GM18907 (cell line): ENCODE measurements around the gene PTCH1.

ENCODE experiments used
- ATAC-seq: cut with Tn5 transposase; IDR thresholded peaks from one replicate; pipeline ENCODE4 v1.9.1; 2021; ENCODE audit warnings: mild to moderate bottlenecking, moderate library complexity; ENCODE audit not compliant: unreplicated experiment

PTCH1 gene

DNA sequence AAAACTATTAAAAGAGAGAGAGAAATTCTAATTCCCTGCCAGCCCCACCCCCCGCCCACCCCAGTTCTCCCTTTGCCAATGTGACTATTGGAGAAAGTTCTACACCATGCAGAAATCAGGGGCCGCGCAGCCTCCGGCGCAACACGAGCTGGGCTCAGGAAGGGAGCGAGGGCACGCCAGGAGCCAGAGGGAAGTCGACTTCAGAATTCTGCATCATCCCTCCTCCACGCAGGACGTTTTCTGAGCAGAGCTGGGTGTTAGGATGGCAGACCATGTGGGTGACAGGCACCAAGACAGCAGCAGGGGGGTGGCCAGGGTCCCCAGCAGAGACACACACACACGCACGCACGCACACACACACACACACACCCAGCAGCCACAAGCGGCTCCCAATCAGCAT is 72.6 kb downstream of the PTCH1 start:
- no peak for ATAC-seq

DNA sequence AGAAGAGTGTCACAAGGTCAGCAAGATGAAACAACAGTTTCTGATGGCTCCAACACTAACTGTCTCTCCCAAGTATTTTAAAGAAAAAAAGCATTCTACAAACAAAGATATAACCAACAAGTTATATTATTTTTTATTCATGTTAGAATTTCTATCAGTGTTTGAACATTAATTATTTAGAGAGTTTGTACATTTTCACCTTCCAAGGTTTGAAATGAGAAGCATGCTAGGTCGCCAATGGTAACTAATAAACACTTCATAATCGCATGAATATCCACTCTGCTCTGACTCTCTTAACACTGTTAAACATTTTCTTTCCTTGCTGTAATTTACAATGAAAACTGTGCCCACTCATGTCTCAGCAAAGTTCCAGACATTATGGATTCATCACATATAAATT is 73.5 kb downstream of the PTCH1 start:
- no peak for ATAC-seq

DNA sequence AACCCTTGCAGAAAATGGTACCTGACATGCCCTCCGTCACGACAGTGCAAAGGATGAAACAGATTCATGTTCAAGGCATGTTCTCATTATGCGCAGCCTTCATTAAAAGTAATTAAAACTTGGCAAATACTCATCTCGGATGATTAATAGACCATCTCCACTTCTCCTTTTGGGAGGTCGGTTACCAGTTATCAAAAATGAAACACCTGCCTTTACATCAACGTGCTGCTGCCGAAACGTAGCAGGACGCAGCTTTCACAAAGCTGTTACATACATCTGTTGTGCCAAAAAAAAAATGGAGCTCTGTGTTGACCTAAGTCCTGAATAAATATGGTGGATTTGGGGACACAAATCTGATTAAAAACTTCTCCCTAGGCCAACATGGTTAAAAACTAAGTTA is 75.7 kb downstream of the PTCH1 start:
- no peak for ATAC-seq

DNA sequence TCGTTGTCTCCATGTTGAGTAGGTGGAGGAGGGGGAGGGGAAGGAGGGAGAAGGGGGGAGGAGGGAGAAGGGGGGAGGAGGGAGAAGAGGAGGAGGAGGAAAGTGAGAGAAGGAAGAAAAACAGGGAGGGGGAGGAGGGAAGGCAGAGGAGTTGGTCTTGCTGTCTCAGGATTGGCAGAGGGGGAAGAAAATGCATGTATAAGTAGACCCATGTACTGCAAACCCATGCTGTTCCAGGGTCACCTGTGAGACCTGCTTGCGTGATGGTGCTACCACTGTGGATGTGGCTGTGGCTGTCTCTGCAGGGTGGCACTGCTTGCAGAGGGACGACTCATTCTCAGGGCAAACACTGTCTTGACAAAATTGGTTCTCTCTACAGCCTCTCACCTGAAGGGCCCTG is 76.3 kb downstream of the PTCH1 start:
- ATAC-seq: no peak

DNA sequence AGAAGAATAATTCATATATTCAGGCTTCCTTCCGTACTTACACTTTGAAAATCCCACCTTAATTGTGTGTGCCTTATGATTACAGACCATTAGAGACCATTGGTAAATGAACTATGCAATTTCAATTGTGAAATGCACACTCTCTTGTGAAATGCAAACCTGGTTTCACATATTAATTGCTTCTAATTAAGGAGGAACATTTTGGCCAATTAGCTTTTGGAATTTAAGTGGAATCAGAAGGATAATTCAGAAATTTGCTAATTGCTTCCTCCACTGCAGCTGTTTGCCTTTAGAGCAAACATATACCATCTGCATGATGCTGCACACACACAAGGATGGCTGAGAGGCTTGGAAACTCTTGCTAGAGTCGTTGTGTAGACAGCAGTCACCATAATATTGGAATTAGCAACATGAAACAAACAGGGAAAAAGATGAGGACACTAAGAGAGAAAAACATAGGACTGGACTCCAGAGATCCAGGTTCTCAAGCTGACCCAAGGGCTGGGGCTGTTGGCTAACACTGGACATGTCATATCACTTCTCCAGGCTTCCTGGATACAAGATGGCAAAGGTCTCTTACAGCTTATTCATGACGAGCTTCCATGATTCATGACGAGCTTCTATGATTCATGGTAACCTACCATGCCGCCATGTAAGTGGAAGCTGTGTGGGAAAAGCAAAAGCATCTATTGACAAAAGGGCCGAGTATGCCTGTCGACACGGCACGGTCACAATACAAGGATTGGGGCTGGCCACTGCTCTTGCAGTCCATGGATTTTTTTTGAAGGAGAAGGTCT is 78.0 kb downstream of the PTCH1 start:
- ATAC-seq: no peak

DNA sequence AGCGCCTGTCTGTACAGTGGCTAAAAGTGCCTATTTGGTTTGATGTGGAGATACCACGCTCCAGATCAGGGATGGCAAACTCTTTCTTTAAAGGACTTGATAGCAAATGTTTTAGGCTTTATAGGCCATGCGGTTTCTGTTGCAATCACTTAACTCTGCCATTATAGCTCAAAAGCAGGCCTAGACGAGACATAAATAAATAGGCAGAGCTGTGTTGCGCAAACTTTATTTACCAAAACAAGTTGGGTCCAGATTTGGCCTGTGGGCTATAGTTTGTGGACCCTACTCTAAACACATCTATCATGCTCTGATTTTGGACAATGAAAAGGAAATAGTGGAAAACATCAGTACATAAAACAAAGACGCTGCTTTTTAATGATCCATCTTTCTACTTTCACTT is 79.2 kb downstream of the PTCH1 start:
- ATAC-seq: no peak

DNA sequence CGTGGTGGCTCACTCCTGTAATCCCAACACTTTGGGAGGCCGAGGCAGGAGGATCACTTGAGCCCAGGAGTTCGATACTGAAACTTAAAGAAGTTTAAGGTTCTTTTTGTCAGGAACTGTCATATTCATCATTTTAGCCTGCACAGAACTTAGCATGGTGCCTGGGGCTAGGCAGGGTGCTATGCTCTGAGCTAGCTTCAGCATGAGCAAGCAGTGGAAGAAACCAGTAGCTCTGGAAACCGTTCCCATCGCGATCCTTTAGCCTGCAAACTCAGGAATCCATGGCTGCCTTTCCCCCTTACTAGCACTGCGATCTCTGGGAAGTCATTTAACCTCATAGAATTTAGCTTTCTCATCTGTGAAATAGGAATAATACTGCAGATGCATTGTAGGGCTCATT is 80.4 kb downstream of the PTCH1 start:
- no peak for ATAC-seq

DNA sequence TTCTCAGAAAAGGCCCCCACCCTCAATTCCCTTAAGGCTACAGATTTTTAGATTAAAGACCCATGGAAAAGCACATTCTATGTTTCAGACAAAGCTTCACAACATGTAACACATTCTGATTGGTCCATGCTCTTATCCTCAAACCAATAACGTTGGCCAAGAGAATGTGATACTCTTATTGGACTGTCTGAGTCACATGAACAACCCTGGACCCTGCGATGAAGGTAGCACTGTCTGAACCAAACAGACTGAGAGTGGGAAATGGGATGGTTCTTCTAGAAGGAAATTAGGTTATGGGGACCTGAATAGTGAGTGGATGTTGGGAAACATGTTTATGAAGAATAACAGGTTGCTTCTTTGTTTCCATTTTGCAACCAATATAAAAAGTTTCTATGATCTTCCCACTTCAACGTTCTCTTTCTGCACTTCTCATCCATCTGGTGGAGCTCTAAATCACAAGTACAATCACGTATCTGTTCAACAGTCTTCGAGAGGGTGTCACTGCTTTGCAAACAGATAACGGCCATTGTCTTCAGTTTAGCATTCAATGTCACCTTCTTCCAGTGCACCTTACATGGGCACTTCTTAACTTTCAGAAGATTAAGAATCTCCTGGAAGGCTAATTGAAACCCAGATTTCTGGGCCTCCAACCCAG is 81.6 kb downstream of the PTCH1 start:
- ATAC-seq: no peak

DNA sequence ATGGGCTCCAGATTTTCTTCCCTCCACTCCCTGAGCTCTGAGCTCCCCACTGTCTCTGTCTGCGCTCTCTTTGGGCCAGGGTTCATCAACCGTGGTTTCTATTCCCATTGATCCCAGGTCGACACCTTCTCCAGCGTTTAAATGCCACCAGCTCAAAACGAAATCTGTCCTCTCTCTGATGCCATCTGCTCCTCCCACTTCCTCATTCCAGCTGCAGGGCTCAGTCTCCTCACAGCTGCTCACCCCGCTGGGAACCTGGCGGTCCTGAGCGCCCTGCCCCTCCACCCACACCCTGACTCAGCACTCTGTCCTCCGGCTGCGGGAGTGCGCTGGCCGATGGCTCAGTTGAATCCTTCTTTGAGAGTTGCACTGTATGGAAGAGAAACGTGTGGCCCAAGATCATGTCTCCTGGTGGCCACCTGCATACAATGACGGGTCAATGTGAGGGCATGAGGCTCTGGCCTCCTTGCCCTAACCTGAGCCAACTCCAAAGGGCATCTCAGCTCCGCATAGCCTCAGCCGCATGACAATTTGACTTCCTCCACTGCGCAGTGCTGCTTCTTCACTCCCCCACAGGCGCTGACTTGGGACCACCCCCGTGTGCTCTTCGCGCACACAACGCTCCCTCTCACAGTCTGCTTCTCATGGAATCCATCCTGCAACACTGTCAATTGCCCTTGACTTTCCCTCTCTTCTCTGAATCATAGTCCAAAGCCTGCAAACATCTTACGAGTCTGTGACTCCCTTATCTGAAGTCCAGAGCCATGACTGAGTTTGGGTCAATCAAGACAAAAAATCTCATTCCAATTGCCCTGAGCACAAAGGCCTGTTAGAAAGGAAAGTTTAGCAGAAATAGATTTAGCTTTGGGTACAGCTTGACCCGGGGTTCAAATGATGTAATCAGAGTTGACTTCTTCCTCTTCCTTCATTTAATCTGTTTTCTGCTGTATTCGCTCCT is 82.4 kb downstream of the PTCH1 start:
- no peak for ATAC-seq

DNA sequence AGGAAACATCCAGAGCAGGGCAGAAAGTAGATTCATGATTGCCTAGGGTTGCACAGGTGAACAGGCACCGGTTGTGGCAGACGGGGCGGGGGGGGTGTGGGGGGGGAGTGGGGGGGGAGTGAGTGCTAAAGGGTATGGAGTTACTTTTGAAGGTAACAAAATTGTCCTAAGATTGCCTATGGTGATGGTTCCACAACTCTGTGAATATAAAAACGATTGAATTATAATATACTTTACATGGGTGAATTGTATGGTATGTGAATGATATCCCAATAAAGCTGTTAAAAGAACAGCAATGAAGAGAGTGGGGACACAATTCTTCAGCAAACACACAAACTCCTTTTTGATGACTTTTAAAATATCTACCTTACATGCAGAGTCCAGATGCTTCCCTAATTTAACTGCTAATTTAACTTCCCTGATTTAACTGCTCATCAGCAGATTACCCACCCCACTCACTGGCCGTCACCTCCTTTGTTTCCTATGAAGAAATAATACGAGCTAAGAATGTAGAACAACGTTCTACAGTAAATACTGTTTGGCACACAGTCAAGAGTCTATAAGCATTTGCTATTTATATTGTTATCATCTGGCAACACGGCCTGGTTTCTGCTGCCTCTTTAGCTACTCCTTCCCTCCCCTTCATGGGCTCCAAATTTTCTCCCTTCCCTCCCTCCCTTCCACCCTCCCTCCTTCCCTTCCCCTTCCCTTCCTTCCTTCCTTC is 83.5 kb downstream of the PTCH1 start:
- ATAC-seq: no peak

DNA sequence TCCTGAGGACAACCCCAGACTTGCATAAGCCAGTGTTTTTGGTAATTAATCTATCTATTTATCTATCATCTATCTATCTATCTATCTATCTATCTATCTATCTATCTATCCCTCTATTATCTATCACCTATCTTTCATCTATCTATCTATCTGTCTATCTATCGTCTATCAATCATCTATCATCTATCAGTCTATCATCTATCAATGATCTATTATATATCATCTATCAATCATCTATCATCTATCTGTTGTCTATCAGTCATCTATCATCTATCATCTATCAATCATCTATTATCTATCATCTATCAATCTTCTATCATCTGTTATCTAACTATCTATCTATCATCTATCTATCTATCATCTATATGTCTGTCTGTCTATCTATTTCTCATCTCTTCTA is 85.5 kb downstream of the PTCH1 start:
- ATAC-seq: no peak

DNA sequence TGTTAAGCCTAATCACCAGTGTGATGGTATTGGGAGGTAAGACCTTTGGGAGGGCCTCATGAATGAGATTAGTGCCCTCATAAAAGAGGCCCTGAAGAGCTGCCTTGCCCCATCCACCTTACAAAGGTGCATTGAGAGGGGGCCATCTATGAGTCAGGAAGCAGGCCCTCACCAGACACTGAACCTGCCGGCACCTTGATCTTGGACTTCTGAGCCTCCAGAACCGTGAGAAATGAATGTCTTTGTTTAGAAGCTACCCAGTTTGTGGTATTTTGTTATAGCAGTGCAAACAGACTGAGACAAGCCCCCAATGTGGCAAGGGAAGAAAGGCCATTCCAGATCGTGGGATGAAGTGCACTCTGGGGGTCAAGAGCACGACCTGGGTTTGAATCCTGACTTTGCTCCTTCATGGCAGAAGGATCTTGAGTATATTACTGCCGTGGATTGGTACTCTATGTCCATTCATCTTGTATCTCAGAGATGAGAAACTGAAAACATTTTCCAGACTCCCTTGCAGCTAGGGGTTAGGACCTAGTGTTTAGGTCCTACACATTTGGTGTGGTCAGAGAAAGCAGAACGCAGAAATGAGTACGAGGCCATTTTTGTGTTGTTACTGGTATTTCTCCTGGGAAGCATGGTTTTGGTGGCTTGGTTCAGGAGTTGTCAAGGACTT is 86.7 kb downstream of the PTCH1 start:
- no peak for ATAC-seq

DNA sequence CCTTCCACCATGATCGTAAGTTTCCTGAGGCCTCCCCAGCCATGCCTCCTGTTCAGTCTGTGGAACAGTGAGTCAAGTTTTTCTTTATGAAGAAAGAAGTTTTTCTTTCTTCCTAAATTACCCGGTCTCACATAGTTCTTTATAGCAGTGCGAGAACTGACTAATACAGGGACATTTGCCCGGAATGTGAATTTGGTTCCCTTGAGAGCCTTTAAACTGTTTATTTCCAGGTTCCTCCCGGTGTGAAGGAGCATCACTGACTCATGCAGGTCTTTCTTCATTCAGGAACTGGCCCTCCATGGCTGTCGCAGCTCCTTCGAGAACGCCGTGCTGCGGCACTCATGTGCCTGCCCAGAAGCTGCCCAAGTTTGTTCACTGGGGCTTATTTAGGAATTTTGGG is 87.7 kb downstream of the PTCH1 start:
- ATAC-seq: no peak

DNA sequence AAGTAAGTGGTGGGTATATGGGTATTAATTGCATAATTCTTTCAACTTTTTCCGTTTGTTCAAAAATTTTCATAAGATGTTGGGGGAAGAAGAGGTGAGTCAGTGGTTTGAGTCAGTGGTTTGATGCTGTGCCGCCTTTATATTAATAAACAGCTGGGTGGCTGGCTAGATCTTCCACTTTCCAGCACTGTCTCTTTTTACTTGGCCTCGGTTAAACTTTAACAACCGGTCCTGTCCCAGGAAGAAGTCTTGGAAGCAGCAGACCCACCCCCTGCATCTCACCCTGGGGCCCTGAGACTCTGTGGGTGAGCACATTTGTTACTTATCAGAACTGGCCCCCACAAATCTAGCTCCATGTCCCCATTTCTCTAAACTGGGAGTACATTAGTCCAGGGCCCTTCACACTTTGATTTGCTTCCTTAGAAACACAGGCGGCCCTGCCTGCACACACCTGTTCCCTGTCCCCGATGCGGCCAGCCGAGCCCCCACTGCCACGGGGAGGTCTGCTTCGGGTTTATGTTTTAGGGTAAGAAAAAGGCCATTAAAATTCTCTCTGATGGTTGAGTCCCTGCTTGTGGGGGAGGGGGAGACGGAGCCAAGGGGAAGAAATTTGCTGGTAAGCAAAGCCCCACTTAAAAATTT is 90.7 kb downstream of the PTCH1 start:
- ATAC-seq: no peak

DNA sequence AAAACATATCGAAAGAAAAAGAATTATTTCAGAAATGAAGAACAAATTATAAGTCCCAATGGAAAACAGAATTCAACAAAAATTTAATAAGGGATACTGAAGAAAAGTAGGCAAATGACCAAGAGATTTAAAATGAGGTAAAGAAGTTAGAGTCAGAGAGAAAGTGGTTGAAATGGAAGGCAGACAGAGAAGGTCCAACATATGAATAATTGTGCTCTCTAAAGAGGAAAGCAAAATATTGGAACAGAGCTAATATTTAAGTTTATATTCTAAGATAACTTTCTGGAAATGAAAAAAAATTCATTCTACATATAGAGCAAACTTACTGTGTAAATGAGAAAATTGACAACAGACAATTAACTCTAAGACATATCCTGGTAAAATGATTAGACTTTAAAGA is 94.1 kb downstream of the PTCH1 start:
- ATAC-seq: no peak

DNA sequence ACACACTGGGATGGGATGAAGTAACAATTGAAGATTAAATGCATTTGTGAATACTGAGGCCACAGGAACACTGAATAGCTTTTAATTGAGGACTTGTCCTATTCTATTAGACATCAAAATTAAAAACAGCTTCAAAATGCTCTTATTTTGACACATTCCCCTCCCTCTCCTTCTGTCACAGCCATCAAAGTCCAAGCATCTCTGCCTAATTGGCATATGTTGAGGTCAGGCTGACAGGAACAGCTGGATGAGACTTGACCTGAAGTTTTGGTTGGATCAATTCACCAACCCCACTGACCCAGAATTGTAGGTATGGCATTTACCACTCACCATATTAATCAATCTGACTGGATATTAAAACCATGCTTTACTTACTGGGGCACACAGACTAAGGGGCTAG is 96.3 kb downstream of the PTCH1 start:
- ATAC-seq: no peak

DNA sequence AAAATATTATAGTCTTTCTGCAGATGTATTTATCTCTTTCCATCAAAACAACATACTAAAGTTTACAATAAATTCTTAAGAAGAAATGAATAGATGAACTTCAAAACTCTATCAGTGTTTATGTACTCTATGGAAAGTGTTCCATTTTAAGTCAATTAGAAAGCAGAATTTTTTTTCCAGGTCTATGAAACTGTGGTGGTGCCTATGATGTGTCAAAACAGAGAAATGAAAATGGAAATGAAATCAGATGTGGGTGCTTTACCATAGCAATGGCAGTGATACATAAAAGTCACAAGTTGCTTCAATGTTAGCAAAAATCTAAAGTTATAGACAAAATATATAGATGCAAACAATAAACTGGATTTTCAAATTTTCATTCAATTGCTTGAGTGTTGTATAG is 97.3 kb downstream of the PTCH1 start:
- no peak for ATAC-seq

DNA sequence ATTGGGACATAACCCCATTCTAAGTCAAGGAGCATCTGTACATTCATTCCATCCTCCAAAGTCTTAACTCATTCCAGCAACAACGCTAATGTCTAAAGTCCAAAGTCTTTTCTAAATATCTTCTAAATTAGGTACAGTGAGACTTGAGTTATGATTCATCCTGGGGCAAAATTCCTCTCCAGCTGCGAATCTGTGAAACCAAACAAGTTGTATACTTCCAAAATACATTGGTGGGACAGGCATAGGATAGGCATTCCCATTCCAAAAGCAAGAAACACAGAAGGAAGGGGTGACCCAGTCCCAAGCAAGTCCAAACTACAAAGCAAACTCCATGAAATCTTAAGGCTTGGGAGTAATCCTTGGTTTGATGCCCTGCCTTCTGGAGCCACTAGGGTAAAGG is 101.6 kb downstream of the PTCH1 start:
- ATAC-seq: no peak

DNA sequence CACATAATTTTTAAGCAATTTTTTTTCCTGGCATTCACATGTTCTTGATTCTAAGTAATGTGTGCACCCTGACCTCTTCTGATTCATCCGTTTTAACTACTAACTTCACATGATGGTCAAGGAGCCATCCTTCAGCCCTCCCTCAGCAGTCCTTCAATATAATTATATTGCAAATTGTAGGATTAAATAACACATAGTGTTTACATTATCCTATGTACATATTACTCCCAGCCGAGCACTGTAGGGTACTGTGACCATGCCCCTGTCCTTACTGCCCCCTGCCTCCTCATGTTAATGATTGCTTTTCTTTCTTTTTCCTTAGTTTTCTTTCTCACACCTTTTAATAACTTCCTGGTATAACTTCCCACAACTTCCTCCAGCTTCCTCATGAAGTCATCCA is 103.0 kb downstream of the PTCH1 start:
- ATAC-seq: no peak
